HG03565 (cell line): ENCODE results near the gene C2CD4C.
"Not testable (repeated sequence)": the region's sequence is repeated elsewhere in the genome, so short reads cannot be mapped to it uniquely, and the experiment has no call there.

Source experiments
- ATAC-seq: cut with Tn5 transposase; IDR thresholded peaks from one replicate; pipeline ENCODE4 v1.9.1; 2021; ENCODE audit warnings: mild to moderate bottlenecking, moderate library complexity; ENCODE audit not compliant: unreplicated experiment

C2CD4C gene

GRCh38 chr19:439167-439900 is 30.4 kb upstream of the C2CD4C start:
- ATAC-seq = no peak

- no peak for ATAC-seq
These were observed 29.5 kb upstream of the C2CD4C start for GRCh38 chr19:438416-438958.

DNA sequence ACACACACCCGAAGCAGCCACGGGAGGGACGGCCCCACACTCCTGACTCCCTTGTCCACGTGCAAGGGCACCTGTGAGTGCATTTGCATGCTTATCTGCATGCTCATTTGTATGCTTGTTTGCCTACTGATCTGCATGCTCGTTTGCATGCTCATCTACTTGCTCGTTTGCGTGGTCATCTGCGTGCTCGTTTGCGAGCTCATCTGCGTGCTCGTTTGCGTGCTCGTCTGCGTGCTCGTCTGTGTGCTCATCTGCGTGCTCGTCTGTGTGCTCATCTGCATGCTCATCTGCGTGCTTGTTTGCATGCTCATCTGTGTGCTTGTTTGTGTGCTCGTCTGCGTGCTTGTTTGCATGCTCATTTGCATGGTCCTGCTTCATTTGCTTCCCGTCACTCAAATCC is 28.1 kb upstream of the C2CD4C start:
- no peak for ATAC-seq

GRCh38 chr19:436413-436950 is 27.5 kb upstream of the C2CD4C start:
- ATAC-seq = no peak

- ATAC-seq = no peak
These were observed 26.9 kb upstream of the C2CD4C start for GRCh38 chr19:435707-436412.

- no peak for ATAC-seq
These were observed 26.2 kb upstream of the C2CD4C start for GRCh38 chr19:435056-435706.

DNA sequence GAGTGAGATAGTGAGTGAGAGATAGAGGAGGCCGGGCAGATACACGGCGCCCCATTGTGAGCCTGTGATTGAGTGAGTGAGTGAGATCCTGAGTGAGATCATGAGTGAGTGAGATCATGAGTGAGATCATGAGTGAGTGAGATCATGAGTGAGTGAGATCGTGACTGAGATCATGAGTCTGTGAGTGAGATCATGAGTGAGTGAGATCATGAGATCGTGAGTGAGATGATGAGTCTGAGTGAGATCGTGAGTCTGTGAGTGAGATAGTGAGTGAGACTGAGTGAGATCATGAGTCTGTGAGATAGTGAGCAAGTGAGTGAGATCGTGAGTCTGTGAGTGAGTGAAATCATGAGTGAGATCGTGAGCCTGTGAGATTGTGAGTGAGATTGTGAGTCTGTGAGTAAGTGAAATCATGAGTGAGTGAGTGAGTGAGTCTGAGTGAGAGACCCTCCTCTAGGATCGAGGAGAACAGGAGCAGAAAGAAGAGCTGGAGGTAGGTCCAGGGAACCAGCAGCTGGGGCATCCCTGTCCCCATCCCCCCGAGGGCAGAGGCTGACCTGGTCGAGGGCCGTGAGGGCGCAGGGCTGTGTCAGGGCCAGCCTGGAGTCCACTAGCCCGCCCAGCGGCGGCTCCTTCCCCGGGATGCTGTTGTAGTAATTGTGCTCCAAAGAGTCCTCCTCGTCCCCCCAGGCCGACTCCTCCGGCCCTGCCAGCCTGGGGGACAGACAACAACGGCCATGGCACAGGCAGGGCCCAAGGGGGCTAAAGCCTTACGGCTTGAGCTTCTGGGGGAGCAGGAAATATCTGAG is 25.4 kb upstream of the C2CD4C start:
- no peak for ATAC-seq

- ATAC-seq = no peak
These were observed 21.8 kb upstream of the C2CD4C start for GRCh38 chr19:430701-431100.

GRCh38 chr19:428149-428548 is 19.2 kb upstream of the C2CD4C start:
- no peak for ATAC-seq

- not testable (repeated sequence) for ATAC-seq
These were observed 18.7 kb upstream of the C2CD4C start for GRCh38 chr19:427675-428074.

DNA sequence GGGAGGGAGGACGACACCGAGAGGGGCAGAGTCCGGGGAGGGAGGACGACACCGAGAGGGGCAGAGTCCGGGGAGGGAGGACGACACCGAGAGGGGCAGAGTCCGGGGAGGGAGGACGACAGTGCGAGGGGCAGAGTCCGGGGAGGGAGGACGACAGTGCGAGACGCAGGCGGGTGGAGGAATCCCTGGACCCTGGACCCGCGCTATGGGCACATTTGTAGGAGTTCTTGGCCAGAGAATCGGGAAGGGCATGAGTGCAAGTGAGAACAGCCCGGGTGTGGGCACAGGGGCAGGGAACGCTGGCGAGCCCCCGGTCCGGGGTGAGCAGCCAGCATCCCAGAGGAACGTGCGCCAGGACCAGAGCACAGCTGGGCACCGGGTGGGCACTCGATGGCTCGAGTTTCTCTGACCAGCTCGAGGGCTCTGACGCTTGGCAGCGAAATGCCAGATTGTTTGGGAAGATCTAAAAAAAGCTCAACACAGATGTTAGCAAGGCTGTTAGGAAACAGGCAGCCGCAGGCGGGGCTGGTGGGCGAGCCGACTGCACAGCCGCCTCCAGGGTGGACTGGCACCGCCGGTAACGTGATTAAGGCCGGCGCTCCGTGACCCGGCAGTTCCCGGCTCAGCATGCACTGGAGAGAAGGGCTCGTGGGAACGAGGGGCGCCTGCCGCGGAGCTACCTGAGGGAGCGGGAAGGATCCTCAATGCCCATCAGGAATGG is 17.9 kb upstream of the C2CD4C start:
- no peak for ATAC-seq

DNA sequence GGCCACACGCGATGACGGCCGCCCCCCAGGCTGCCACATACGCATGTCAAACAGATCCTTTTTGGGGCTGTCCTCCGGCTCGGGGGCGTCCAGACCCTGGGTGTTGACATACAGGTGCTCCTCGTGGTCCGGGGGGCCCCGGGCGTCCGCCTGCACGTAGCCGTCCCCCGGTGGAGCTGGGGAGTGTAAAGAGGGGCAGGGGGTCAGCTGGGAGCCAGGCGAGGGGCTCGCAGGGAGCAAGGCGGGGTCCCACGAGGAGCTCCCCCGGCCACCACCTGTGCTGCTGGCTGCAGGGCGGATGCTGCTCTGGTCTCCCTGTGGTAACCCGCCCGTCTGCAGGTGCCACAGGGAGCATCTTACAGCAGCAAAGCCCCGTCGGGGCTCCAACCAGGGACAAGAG is 16.1 kb upstream of the C2CD4C start:
- no peak for ATAC-seq

- ATAC-seq = no peak
These were observed 15.6 kb upstream of the C2CD4C start for GRCh38 chr19:424546-424945.

- no peak for ATAC-seq
These were observed 14.9 kb upstream of the C2CD4C start for GRCh38 chr19:423691-424466.

DNA sequence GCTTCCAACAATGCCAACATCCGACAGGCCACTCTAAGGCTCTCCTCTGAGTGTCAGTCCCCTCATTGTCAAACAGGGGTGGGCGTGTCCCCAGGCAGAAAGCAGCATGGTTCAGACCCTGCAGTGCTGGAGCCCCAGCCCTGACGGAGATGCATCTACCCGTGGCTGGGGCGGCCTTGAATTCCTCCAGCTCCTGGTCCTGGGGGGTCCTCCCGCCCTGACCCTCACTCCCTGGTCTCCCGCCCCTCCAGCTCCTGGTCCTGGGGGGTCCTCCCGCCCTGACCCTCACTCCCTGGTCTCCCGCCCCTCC is 13.9 kb upstream of the C2CD4C start:
- ATAC-seq = not testable (repeated sequence)

DNA sequence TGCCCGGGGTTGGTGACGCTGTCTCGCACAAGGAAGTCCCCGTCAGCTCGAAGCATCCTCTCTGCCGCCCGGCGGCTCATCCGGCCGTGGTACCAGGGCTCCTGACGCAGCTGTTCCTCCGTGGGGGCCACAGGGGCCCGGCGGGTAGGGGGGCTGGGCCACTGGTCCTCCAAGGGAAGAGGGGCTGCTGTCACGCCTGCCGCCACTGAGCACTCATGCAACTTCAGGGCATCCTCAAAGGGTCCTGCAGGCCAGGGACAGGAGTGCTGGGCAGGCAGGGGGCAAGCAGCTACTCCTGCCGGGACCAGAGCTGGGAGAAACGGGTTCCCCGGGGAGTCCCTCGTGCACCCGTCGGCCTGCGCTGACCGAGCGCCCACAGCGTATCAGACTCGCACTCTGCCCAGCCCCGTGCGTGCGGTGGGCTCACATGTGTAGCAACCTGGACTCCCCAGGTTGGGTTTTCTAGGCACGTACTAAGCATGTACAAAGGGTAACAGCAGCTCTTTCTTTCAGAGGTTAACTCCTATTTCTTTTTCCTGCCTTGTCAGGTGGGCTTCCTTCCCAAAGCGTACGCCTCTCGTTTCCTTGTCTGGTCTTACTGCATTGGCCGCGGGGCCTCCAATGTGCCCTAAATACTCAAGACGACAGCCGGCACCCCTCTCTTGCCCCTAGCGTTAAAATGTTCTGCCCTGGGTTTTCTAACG is 13.4 kb upstream of the C2CD4C start:
- no peak for ATAC-seq

GRCh38 chr19:419721-420515 is 11.0 kb upstream of the C2CD4C start:
- no peak for ATAC-seq
